HL-60 (cell line): Measurements from ENCODE around the gene SPACA6.

Source experiments
- GABPA ChIP-seq: IDR thresholded peaks from 2 replicates; pipeline ENCODE4 v1.6.1; 2012; ENCODE audit warnings: low read depth
- SPI1 ChIP-seq: IDR thresholded peaks from 2 replicates; pipeline ENCODE4 v1.6.1; 2012; ENCODE audit warnings: low read depth, mild to moderate bottlenecking, borderline replicate concordance
- TF ChIP-seq, protein P1 (sequence below): IDR thresholded peaks from one replicate; pipeline ENCODE4 v1.5.1; 2011; ENCODE audit warnings: low read length, control low read depth, inconsistent platforms; ENCODE audit not compliant: insufficient read depth
- TF ChIP-seq, protein P2 (sequence below): IDR thresholded peaks from 2 replicates; pipeline ENCODE4 v1.6.1; 2012; ENCODE audit warnings: low read depth; ENCODE audit not compliant: insufficient replicate concordance

DNA sequence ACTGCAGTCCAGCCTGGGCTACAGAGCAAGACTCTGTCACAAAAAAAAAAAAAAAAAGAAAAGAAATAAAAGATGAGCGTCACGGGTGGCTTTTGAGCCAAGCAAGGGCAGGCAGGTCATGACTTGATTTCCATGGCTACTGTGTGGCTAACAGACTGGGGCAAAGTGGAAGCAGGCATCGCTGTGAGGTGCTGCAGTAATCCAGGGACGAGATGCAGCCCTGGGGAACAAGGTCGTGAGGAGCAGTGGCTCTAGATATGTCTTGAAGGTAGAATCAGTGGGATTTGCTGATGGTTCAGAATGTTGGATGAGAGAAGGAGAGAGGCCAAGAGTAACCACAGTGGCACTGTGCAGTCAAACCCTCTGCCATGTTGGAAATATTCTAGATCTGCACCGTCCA is 16.4 kb downstream of the SPACA6 start:
- TF ChIP-seq, protein P1, sequence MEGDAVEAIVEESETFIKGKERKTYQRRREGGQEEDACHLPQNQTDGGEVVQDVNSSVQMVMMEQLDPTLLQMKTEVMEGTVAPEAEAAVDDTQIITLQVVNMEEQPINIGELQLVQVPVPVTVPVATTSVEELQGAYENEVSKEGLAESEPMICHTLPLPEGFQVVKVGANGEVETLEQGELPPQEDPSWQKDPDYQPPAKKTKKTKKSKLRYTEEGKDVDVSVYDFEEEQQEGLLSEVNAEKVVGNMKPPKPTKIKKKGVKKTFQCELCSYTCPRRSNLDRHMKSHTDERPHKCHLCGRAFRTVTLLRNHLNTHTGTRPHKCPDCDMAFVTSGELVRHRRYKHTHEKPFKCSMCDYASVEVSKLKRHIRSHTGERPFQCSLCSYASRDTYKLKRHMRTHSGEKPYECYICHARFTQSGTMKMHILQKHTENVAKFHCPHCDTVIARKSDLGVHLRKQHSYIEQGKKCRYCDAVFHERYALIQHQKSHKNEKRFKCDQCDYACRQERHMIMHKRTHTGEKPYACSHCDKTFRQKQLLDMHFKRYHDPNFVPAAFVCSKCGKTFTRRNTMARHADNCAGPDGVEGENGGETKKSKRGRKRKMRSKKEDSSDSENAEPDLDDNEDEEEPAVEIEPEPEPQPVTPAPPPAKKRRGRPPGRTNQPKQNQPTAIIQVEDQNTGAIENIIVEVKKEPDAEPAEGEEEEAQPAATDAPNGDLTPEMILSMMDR: no peak
- TF ChIP-seq, protein P2, sequence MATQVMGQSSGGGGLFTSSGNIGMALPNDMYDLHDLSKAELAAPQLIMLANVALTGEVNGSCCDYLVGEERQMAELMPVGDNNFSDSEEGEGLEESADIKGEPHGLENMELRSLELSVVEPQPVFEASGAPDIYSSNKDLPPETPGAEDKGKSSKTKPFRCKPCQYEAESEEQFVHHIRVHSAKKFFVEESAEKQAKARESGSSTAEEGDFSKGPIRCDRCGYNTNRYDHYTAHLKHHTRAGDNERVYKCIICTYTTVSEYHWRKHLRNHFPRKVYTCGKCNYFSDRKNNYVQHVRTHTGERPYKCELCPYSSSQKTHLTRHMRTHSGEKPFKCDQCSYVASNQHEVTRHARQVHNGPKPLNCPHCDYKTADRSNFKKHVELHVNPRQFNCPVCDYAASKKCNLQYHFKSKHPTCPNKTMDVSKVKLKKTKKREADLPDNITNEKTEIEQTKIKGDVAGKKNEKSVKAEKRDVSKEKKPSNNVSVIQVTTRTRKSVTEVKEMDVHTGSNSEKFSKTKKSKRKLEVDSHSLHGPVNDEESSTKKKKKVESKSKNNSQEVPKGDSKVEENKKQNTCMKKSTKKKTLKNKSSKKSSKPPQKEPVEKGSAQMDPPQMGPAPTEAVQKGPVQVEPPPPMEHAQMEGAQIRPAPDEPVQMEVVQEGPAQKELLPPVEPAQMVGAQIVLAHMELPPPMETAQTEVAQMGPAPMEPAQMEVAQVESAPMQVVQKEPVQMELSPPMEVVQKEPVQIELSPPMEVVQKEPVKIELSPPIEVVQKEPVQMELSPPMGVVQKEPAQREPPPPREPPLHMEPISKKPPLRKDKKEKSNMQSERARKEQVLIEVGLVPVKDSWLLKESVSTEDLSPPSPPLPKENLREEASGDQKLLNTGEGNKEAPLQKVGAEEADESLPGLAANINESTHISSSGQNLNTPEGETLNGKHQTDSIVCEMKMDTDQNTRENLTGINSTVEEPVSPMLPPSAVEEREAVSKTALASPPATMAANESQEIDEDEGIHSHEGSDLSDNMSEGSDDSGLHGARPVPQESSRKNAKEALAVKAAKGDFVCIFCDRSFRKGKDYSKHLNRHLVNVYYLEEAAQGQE: no peak
- TF ChIP-seq SPI1 (no peak), GABPA (no peak)
